Sigmoid colon (tissue), 4 donors: ENCODE data around the gene GDPD1.

Experiments used
- POLR2AphosphoS5 ChIP-seq, 4 donors: sonication (generic); formaldehyde crosslinking; IDR thresholded peaks; one replicate each; pipeline ENCODE4 v1.6.1; 2017; ENCODE audit warnings: antibody characterized with exemption in 4 of 4
- TF ChIP-seq, protein P1 (sequence below), 4 experiments: fragments of 450-650 bp in 3 of 4; fragments of 200-600 bp in 1 of 4; IDR thresholded peaks; one replicate each; pipeline ENCODE4 v1.5.1; 2016 to 2019; ENCODE audit warnings: antibody characterized with exemption in 4 of 4, mild to moderate bottlenecking in 3 of 4, moderate library complexity in 2 of 4

DNA sequence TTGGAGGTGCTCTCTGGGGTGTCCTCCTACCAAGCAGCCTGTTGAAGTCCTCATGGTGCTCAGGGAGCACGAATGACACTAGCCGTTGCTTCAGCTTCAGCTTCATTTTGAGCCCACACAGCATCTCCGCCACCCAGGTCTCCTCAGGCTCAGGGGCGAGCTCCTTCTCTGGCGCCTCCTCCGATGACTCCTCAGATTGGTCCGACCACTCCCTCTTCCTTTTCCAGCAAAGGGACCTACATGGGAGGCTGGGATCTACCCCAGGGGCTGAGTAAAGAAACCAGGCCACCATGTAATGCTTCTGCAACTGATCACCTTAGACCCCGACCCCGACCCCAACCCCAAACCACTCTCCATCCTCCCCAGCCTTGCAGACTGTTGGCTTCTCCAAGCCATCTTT, 38.8 kb upstream of the GDPD1 start:
- TF ChIP-seq, protein P1, sequence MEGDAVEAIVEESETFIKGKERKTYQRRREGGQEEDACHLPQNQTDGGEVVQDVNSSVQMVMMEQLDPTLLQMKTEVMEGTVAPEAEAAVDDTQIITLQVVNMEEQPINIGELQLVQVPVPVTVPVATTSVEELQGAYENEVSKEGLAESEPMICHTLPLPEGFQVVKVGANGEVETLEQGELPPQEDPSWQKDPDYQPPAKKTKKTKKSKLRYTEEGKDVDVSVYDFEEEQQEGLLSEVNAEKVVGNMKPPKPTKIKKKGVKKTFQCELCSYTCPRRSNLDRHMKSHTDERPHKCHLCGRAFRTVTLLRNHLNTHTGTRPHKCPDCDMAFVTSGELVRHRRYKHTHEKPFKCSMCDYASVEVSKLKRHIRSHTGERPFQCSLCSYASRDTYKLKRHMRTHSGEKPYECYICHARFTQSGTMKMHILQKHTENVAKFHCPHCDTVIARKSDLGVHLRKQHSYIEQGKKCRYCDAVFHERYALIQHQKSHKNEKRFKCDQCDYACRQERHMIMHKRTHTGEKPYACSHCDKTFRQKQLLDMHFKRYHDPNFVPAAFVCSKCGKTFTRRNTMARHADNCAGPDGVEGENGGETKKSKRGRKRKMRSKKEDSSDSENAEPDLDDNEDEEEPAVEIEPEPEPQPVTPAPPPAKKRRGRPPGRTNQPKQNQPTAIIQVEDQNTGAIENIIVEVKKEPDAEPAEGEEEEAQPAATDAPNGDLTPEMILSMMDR (IDR thresholded peaks at IDR 0.05): no peak
- TF ChIP-seq POLR2AphosphoS5 (IDR thresholded peaks at IDR 0.05): no peak
